NCI-H2171 (cell line): ENCODE results near the gene C6orf52.
"Not testable (repeated sequence)": the region's sequence is repeated elsewhere in the genome, so short reads cannot be mapped to it uniquely, and the experiment has no call there.

Experiments used
- DNase-seq: peaks from one replicate; lab custom pipeline; 2025; lab: John Stamatoyannopoulos, UW

Gene C6orf52

GRCh38 chr6:10695086-10695657 lies 756 bp upstream of the C6orf52 start:
- DNase-seq: no peak

GRCh38 chr6:10692965-10693538 lies 1.4 kb downstream of the C6orf52 start:
- no peak for DNase-seq

DNA sequence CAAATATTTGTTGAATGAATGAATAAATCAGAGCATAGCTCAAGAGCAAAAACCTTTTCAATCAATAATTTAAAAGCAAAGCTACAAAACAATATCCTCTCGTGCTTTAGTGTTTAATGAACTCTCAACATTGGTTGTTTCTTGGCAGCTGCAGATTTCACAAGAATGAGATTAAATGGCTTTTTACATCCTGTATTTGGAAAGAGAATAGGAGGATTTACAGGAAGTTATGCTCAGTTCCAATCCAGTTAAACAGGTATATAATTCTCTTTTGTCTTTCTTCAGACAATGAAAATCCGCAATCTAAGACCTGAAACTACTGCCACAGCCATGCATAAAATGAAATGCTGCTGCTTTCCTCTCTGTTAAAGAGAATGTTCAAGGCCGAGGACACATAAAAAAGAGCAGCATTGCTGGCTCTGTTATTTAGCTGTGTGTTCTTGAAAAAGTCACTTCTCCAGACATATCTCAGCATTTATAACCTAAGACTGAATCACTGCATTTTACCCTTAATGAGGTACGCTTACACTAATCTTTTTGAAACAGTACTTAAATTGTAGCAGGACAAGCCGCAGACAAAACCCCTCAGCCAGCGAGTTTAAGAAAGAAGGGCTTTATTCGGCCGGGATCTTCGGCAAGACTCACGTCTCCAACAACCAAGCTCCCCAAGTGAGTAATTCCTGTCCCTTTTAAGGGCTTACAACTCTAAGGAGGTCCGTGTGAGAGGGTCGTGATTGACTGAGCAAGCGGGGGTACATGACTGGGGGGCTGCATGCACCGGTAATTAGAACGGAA lies 3.6 kb downstream of the C6orf52 start:
- DNase-seq: no peak

- peak; percentile 20 for DNase-seq
Observed at GRCh38 chr6:10687582-10687981, 6.8 kb downstream of the C6orf52 start.

DNA sequence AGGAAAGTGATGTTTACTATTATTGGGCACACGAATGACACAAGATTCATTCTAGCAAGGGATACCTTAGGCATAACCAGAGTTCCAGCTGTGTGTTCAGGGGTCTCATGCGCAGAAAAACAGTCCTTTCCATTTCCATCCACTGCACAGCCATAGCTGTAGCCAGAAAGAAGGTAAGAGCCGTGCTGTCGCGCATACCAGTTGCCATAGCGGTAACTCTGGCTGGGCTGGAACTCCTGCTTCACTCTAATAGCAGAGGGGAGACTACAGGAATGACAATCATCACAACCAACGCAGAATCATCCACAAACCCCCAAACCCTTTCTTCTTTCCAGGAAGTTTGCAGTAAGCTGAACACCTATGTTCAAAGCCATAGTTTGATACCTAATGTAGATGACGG lies 7.5 kb downstream of the C6orf52 start:
- DNase-seq: no peak

DNA sequence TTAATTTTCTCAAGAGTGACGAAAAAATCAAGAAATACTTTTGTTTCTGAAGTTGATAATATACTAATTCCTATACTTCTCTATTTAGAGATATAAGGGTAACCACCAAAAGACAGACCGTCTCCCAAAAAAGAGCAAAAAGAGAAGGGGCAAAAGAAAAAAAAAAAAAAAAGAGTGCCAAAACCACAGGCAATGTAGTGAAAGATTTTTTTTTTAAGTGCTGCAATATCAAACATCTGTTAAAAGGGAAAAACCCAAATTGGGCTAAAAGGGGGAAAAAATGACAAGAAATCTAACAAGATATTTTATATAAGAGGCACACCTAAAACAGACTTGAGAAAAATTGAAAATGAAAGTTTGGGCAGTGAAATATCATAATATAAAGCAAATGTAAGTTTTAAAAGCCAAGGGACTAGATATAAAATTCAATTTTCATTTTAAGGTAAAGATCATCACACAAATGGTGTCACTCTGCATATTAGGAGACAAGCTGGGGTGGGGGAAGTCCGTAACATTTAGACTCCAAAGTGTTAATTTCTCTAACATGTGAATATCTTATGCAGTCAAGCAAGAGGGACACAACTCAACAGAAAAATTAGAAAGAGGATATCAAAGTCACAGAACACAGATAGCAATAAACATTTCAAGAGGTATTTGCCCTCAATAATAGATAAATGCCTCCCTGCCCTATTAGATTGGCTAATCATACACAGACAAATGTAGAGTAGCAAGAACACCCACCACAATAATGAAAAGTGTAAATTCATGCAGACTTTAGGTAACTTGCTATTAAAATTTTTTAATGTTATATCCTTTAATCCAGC lies 9.1 kb downstream of the C6orf52 start:
- no peak for DNase-seq

GRCh38 chr6:10684618-10685017 lies 9.8 kb downstream of the C6orf52 start:
- no peak for DNase-seq

DNA sequence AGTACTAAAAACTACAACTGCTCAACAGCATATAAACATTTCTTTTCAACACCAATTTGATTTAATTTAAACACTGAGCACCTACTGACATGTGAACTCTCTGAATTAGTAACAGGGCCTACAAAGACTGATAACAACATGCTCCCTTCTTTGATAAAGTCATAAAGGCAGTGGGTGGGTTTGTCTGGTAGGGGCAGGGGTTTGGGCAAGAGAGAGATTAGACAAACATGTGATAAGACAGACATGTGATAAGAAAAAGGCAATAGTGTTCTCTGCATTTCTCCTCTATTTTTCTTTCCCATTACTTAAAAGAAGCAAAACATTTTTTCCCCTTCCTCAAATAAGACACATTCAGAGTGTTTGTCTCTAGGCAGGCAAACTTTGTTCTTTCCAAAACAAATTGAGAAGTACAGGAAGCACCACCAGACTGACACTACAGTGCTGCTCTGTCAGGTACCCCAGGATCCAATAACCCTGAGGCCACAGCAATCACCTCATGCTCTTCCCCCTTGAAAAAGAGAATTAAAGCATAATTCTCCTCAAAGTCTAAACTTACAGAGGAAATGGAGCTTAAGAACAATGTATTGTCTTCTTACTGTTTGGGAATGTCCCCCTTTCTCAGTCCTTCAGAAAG lies 11.9 kb downstream of the C6orf52 start:
- DNase-seq: no peak

- no peak for DNase-seq
Observed at GRCh38 chr6:10681795-10682194, 12.6 kb downstream of the C6orf52 start.

DNA sequence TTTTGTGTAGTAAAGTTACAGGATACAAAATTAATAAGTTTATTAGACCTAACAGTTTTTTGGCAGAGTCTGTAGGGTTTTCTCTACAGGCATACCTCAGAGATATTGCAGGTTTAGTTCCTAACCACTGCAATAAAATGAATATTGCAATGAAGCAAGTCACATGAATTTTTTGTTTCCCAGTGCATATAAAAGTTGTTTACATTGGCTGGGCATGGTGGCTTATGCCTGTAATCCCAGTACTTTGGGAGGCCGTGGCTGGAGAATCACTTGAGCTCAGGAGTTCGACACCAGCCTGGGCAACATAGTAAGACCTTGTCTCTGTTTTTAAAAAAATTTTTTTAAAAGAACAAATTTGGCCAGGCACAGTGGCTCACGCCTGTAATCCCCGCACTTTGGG lies 16.0 kb downstream of the C6orf52 start:
- no peak for DNase-seq

- DNase-seq: no peak
Observed at GRCh38 chr6:10676403-10676802, 18.0 kb downstream of the C6orf52 start.

GRCh38 chr6:10668126-10668917 lies 26.1 kb downstream of the C6orf52 start:
- DNase-seq: no peak

GRCh38 chr6:10665595-10665994 lies 28.8 kb downstream of the C6orf52 start:
- DNase-seq: not testable (repeated sequence)

DNA sequence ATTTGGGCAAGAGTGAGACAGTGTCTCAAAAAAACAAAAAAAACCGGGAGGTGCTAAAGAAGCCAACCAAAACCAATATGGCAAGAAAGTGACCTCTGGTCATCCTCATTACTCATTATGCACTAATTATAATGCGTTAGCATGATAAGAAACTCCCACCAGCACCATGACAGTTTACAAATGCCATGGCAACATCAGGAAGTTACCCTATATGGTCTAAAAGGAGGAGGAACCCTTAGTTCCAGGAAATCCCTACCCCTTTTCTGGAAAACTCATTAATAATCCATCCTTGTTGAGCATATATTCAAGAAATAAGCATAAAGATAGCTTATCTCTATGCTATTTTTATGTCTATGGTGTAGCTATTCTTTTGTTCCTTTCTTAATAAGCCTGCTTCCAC lies 31.7 kb downstream of the C6orf52 start:
- no peak for DNase-seq

- no peak for DNase-seq
Observed at GRCh38 chr6:10662207-10662606, 32.2 kb downstream of the C6orf52 start.

GRCh38 chr6:10660431-10661191 lies 33.8 kb downstream of the C6orf52 start:
- DNase-seq: not testable (repeated sequence)

DNA sequence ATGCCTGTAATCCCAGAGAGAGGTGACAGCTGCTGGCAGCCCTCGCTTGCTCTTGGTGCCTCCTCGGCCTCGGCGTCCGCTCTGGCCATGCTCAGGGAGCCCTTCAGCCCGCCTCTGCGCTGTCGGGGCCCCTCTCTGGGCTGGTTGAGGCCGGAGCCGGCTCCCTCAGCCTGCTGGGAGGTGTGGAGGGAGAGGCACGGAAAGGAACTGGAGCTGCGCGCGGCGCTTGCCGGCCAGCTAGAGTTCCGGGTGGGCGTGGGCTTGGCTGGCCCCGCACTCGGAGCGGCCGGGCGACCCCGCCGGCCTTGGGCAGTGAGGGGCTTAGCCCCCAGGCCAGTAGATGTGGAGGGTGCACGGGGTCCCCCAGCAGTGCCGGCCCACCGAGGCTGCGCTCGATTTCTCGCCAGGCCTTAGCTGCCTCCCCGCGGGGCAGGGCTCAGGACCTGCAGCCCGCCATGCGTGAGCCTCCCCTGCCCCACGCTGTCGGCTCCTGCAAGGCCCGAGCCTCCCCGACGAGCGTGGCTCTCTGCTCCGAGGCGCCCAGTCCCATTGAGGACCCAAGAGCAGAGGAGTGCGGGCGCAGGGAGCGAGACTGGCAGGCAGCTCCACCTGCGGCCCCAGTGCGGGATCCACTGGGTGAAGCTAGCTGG lies 34.6 kb downstream of the C6orf52 start:
- no peak for DNase-seq

- no peak for DNase-seq
Observed at GRCh38 chr6:10658910-10659698, 35.3 kb downstream of the C6orf52 start.

DNA sequence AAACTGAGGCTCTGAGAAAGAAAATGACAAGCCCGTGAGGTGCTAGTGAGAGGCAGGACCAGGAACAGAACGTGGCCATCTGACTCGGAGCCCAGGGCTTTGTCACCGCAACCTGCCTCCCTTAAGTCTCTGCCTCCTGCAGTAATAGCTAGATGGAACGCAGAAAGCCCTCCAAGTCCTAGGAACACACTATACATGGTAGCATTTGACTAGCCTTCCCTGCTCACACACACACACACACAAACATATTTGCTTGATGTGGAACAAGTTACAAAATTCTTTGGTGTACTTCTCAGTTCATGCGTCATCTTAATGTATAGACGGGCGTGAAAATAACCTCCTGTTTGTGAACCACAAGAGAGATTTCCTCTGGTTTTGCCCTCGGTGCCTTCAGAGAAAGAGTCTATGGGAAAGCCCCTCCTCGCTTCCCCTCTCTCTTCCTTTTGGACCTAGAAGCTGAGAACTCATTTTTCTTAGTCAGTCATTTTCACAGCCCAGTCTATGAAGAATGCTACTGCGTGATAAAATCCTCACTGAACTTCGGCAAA lies 38.8 kb downstream of the C6orf52 start:
- no peak for DNase-seq
